Activated T-cell treated with anti-CD3 and anti-CD28 coated beads, Interleukin-2, amount 50 U/mL, for 4 hours (primary cell): ENCODE results near the gene FER1L5. TPM values are rescaled to one million over a fixed set of nuclear protein-coding genes. Genes with fewer than 3 reads are reported as not detected.

Experiments
- ATAC-seq, 2 donors: fragments of 200-7000 bp; cut with Tn5 transposase; one replicate each; pipeline ENCODE4 v1.10.0; 2021
- DNase-seq: peaks from one replicate; pipeline ENCODE4 v3.0.0-alpha.2; 2020
- H3K27me3 Mint-ChIP-seq: one replicate; pipeline ENCODE4 v1.8.0; 2021; ENCODE audit warnings: low read depth, mixed read lengths
- H3K36me3 Mint-ChIP-seq: one replicate; pipeline ENCODE4 v1.8.0; 2022; ENCODE audit warnings: mixed read lengths; ENCODE audit not compliant: insufficient read depth
- H3K4me1 Mint-ChIP-seq: one replicate; pipeline ENCODE4 v1.8.0; 2021; ENCODE audit warnings: low read depth, mixed read lengths
- H3K4me3 Mint-ChIP-seq: one replicate; pipeline ENCODE4 v1.8.0; 2021; ENCODE audit warnings: mild to moderate bottlenecking, moderate library complexity, mixed read lengths
- H3K9me3 Mint-ChIP-seq: one replicate; pipeline ENCODE4 v1.8.0; 2021; ENCODE audit warnings: mixed read lengths
- total RNA-seq, 3 donors: library from RNA; stranded (reverse); gene quantifications; one replicate each; pipeline ENCODE4 v1.2.1, GENCODE V29; 2021

Gene FER1L5
- total RNA-seq, 3 donors from 2014 or later = not detected

GRCh38 chr2:96716388-96716787 is 73.8 kb downstream of the FER1L5 start:
- H3K4me3 Mint-ChIP-seq = no peak overlapping the region
- no peaks in the 10 kb centered on the region for H3K27me3 Mint-ChIP-seq
- H3K36me3 Mint-ChIP-seq = peaks cover 18% of the 10 kb centered on the region
- ATAC-seq (no peak), DNase-seq (no peak)
- H3K4me1 Mint-ChIP-seq = no peaks in the 10 kb centered on the region
- H3K9me3 Mint-ChIP-seq = no peaks in the 10 kb centered on the region

DNA sequence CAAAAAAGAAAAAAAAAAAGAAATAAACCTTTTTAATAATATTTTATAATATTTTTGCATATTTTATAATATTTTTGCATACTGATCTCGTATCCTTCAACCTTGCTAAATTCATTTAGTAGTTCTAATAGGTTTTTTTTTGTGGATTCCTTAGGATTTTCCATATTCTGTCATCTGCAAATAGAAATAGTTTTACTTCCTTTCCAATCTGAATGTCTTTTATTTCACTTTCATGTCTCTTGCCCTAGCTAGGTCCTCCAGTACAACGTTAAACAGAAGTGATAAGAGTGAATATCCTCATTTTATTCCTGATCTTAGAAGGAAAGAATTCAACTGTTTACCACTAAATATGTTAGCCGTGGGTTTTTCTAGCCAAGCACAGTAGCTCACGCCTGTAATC is 83.6 kb downstream of the FER1L5 start:
- peaks cover 17% of the 10 kb centered on the region for H3K36me3 Mint-ChIP-seq
- no peak overlapping the region for H3K4me3 Mint-ChIP-seq

GRCh38 chr2:96727431-96727830 is 84.9 kb downstream of the FER1L5 start:
- no peaks in the 10 kb centered on the region for H3K4me1 Mint-ChIP-seq
- no peak overlapping the region for H3K4me3 Mint-ChIP-seq
- peaks cover 18% of the 10 kb centered on the region for H3K36me3 Mint-ChIP-seq
- no peaks in the 10 kb centered on the region for H3K27me3 Mint-ChIP-seq
- no peak for DNase-seq
- no peak for ATAC-seq
- no peaks in the 10 kb centered on the region for H3K9me3 Mint-ChIP-seq

More for the DNA sequence above, 83.6 kb downstream of the FER1L5 start:
- Mint-ChIP-seq H3K9me3 (no peaks in the 10 kb centered on the region), H3K4me1 (no peaks in the 10 kb centered on the region), H3K27me3 (no peaks in the 10 kb centered on the region)
- ATAC-seq = no peak
- no peak for DNase-seq

GRCh38 chr2:96729748-96730147 is 87.2 kb downstream of the FER1L5 start:
- no peaks in the 10 kb centered on the region for H3K4me1 Mint-ChIP-seq
- no peak overlapping the region for H3K4me3 Mint-ChIP-seq
- H3K36me3 Mint-ChIP-seq = peaks cover 31% of the 10 kb centered on the region
- DNase-seq = no peak
- ATAC-seq = no peak
- no peaks in the 10 kb centered on the region for H3K27me3 Mint-ChIP-seq
- H3K9me3 Mint-ChIP-seq = no peaks in the 10 kb centered on the region

DNA sequence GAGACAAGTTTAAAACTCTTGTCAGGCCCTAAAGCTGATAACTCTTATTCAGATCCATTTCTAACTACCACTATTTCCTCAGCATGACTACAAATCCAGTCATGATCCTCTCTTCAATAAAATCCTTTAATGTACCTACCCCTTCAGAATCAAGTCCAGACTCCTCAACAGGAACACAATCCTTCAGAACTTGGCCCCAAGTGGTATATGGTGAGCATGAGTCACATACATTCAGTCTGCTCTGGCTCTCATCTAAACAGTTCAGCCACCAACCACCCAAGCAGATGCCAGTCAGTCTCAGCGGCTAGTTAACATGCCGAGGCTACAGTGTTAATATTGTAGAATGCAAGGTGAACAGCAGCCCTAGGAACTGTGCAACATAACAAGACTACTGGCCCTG is 87.6 kb downstream of the FER1L5 start:
- no peaks in the 10 kb centered on the region for H3K9me3 Mint-ChIP-seq
- DNase-seq = no peak
- H3K4me1 Mint-ChIP-seq = peaks cover 3% of the 10 kb centered on the region
- H3K4me3 Mint-ChIP-seq = no peak overlapping the region
- no peak for ATAC-seq
- peaks cover 34% of the 10 kb centered on the region for H3K36me3 Mint-ChIP-seq
- no peaks in the 10 kb centered on the region for H3K27me3 Mint-ChIP-seq

DNA sequence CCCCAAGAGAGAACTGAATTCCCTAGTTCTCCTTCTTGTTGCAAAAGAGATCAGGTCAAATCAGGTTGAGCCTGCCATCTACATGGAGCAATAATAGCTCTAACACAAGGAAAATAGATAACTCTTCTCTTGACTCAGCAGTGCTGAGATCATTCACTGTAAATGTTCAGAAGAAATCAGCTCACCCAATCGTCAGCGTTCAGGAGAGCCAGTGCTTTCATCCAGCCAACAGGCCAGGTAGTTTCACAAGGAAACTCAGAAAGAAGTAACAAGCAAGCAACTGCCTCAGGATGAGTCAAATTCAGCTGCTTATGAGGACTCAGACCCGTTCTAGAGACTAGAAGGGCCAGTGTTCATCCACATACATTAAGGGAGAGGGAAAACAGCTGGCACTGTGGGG is 91.4 kb downstream of the FER1L5 start:
- H3K36me3 Mint-ChIP-seq = peaks cover 27% of the 10 kb centered on the region
- no peak overlapping the region for H3K4me3 Mint-ChIP-seq
- DNase-seq (no peak), ATAC-seq (no peak)
- peaks cover 15% of the 10 kb centered on the region for H3K4me1 Mint-ChIP-seq
- H3K27me3 Mint-ChIP-seq = no peaks in the 10 kb centered on the region
- H3K9me3 Mint-ChIP-seq = no peaks in the 10 kb centered on the region

GRCh38 chr2:96734880-96735583 is 92.5 kb downstream of the FER1L5 start:
- ATAC-seq (no peak), DNase-seq (no peak)
- Mint-ChIP-seq H3K36me3 (peaks cover 27% of the 10 kb centered on the region), H3K9me3 (no peaks in the 10 kb centered on the region), H3K27me3 (no peaks in the 10 kb centered on the region), H3K4me3 (no peak overlapping the region), H3K4me1 (peaks cover 26% of the 10 kb centered on the region)

DNA sequence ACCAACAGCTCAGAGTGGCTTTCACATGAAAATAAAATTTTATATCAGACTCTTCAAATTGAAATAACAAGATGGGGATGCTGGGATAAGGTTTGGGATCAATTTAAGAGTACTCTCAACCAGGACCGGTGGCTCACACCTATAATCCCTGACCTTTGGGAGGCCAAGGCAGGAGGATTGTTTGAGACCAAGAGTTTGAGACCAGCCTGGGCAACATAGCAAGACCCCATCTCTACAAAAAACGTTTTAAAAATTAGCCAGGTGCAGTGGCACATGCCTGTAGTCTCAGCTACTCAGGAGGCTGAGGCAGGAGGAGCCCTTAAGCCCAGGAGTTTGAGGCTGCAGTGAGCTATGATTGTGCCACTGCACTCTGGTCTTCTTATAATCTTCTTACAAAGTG is 94.7 kb downstream of the FER1L5 start:
- H3K4me3 Mint-ChIP-seq = no peak overlapping the region
- DNase-seq = no peak
- no peak for ATAC-seq
- no peaks in the 10 kb centered on the region for H3K27me3 Mint-ChIP-seq
- H3K9me3 Mint-ChIP-seq = no peaks in the 10 kb centered on the region
- peaks cover 18% of the 10 kb centered on the region for H3K36me3 Mint-ChIP-seq
- peaks cover 33% of the 10 kb centered on the region for H3K4me1 Mint-ChIP-seq

- H3K4me1 Mint-ChIP-seq = peaks cover 33% of the 10 kb centered on the region
- H3K36me3 Mint-ChIP-seq = peaks cover 17% of the 10 kb centered on the region
- no peaks in the 10 kb centered on the region for H3K27me3 Mint-ChIP-seq
- DNase-seq = no peak
- peak overlapping the region; percentile 6 for H3K4me3 Mint-ChIP-seq
- no peaks in the 10 kb centered on the region for H3K9me3 Mint-ChIP-seq
- ATAC-seq = no peak
Observed at GRCh38 chr2:96737831-96738230, 95.3 kb downstream of the FER1L5 start.

- Mint-ChIP-seq H3K4me1 (peaks cover 33% of the 10 kb centered on the region), H3K4me3 (peak overlapping the region; percentile 97), H3K9me3 (no peaks in the 10 kb centered on the region), H3K36me3 (peaks cover 6% of the 10 kb centered on the region), H3K27me3 (no peaks in the 10 kb centered on the region)
- DNase-seq (no peak), ATAC-seq (no peak)
Observed at GRCh38 chr2:96739076-96739632, 96.6 kb downstream of the FER1L5 start.

DNA sequence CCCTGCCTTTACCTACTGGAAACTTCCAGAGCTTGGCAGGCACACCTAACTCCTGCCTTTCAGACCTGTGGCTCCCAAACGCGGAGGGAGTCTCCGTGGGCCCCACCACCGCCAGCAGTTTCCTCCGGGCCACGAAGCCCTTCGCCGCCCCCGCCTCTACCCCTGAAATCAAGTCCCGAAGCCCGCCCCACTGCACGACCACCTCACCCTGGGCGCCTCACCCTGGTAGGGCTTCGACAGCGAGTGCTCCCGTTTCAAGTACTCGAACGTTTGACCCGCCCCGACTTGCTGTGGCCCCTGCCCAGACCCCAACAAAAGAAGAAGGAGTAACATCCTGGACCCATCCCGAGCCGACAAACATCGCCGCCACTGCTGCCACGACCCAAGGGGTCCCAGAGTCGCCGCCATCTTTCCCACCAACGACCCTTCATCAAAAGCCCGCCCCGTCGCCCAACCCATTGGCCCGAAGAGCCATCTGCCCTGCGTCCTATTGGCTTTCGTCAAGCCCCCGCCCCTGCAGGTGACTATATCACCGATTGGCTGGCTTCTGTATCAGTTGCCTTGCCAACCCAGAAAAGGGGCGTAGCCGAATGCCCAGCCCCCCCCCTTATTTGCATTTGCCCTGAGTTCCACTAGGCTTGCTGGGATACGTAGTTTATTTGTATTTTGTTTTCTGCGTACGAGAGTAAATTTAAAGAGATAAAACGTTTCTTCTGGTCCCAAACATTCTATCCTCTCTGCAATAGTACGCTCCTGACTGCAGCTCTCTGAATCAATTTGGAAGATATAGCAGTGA is 97.3 kb downstream of the FER1L5 start, which contains the start of gene LMAN2L:
TSS of gene LMAN2L (minus strand) at position 432 of the 796 bp plus-strand sequence. CDS start at position 408, 24 bp downstream.
- Mint-ChIP-seq H3K4me3 (peak within 1 kb of the TSS; percentile 97), H3K27me3 (no peaks in the 10 kb centered on the region), H3K9me3 (no peaks in the 10 kb centered on the region), H3K4me1 (peaks cover 33% of the 10 kb centered on the region), H3K36me3 (peaks cover 3% of the 10 kb centered on the region)
- ATAC-seq (peak; percentile 100), DNase-seq (peak; percentile 92)

DNA sequence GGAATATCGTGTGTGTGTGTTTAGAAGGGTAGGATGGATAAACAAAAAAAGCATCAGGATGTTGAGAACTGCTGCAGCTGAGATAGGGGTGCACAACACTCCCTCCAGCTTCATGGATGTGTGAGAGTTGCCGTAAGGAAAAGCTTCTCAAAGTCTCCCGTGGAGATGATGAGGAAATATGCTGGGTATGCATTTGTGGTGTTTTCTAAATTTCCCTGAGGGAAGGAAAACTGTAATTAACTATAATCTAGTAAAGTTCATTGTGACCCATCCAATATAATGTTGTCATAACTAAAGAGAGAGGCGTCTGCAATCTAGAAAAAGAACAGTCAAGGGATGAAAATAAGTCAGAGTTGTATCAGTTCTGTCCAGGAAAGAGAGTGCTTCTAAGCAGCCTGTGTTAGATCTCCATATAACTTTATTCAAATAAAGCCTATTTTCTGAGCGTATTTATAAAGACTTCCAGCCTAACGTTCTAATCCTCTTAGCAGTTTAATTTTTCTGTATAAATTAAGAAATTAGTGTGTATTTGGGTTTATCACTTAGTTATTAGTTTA is 104.6 kb downstream of the FER1L5 start:
- Mint-ChIP-seq H3K27me3 (no peaks in the 10 kb centered on the region), H3K4me1 (no peaks in the 10 kb centered on the region), H3K36me3 (no peaks in the 10 kb centered on the region), H3K4me3 (no peak overlapping the region), H3K9me3 (no peaks in the 10 kb centered on the region)
- DNase-seq (no peak), ATAC-seq (peak in 1 of 2 donors; percentile 35)

DNA sequence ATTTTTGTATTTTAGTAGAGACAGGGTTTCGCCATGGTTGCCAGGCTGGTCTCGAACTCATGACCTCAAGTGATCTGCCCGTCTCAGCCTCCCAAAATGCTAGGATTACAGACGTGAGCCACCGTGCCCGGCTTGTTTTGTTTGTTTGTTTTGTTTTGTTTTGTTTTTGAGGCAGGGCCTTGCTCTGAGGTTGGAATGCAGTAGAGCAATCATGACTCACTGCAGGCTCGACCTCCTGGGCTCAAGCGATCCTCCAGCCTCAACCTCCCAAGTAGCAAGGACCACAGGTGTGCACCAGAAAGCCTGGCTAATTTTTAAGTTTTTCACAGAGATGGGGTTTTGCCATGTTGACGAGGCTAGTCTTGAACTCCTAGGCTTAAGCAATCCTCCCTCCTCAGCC is 109.2 kb downstream of the FER1L5 start:
- no peak for ATAC-seq
- H3K4me1 Mint-ChIP-seq = no peaks in the 10 kb centered on the region

DNA sequence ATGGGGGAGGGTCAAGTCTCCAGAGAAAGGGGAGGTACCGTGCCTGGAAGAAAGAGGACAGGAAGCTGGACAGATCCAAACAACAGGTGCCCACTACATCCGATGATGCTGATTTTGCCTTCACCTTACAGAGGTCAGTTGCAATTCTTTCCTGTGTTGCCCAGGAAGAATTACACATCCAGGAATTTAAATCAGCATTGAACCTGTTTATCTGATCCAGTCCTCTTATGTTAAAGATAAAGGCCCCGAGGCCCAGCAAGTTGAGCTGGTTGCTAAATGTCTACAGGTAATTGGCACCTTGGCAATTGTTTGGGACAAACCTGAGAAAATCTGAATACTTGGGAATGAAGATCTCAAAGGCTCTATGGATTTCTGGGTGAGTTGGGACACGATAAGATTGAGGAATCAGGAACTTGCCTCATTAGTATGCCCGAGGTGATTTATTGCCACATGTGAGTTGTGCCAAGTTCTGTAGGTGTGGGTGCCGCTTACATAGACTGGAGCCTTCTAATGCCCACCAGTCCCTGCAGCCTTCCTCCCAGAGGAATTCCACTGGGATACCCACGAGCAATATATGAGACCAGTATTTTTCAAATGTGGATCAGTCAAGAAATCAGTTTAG is 111.2 kb downstream of the FER1L5 start:
- no peak overlapping the region for H3K4me3 Mint-ChIP-seq
- ATAC-seq (no peak), DNase-seq (no peak)
- H3K27me3 Mint-ChIP-seq = no peaks in the 10 kb centered on the region
- no peaks in the 10 kb centered on the region for H3K4me1 Mint-ChIP-seq
- no peaks in the 10 kb centered on the region for H3K36me3 Mint-ChIP-seq
- H3K9me3 Mint-ChIP-seq = no peaks in the 10 kb centered on the region

More for the DNA sequence above, 109.2 kb downstream of the FER1L5 start:
- Mint-ChIP-seq H3K36me3 (no peaks in the 10 kb centered on the region), H3K4me3 (no peak overlapping the region), H3K27me3 (no peaks in the 10 kb centered on the region), H3K9me3 (no peaks in the 10 kb centered on the region)
- DNase-seq = no peak
